Hepatocyte (in vitro differentiated cells): ENCODE measurements around the gene EVL.

ENCODE experiments used
- EZH2 ChIP-seq: fragments of 200-600 bp; sonication (generic); IDR thresholded peaks from 2 replicates; pipeline ENCODE4 v1.6.1; 2016; ENCODE audit warnings: antibody characterized with exemption, mild to moderate bottlenecking, borderline replicate concordance
- TF ChIP-seq, protein P1 (sequence below): fragments of 200-600 bp; sonication (generic); IDR thresholded peaks from 2 replicates; pipeline ENCODE4 v1.5.1; 2016; ENCODE audit warnings: antibody characterized with exemption, mild to moderate bottlenecking; ENCODE audit not compliant: poor library complexity

GRCh38 chr14:100192250-100192671, 127.0 kb downstream of the EVL start:
- TF ChIP-seq, protein P1, sequence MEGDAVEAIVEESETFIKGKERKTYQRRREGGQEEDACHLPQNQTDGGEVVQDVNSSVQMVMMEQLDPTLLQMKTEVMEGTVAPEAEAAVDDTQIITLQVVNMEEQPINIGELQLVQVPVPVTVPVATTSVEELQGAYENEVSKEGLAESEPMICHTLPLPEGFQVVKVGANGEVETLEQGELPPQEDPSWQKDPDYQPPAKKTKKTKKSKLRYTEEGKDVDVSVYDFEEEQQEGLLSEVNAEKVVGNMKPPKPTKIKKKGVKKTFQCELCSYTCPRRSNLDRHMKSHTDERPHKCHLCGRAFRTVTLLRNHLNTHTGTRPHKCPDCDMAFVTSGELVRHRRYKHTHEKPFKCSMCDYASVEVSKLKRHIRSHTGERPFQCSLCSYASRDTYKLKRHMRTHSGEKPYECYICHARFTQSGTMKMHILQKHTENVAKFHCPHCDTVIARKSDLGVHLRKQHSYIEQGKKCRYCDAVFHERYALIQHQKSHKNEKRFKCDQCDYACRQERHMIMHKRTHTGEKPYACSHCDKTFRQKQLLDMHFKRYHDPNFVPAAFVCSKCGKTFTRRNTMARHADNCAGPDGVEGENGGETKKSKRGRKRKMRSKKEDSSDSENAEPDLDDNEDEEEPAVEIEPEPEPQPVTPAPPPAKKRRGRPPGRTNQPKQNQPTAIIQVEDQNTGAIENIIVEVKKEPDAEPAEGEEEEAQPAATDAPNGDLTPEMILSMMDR, result no peak
- no peak for TF ChIP-seq EZH2
